Measurements from ENCODE around the gene FERD3L. TPM values are rescaled to one million over a fixed set of nuclear protein-coding genes. Genes with fewer than 3 reads are reported as not detected.

Gene FERD3L
- total RNA-seq, 1 experiment from 2014 or later: not detected

DNA sequence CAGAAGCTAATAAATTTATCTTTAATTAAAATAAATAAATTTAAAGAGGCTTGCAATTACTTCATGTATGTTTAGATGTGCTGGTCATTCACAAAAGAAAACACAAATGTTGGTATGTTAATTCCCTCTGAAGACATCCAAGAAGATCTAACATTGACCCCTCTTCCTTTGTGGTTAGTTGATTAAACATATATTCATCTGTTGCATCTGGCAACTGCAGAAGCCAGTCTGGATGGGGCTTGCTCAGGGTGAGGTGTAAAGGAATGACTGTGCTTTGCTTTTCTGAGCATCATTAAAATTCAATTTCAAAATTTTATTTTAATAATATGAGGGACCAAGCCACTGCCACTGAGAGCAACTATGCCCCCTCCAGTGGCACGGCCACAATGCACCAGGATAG, 36.4 kb upstream of the FERD3L start:
- no peak overlapping the region for H3K27ac ChIP-seq (ENCODE audit: insufficient read length, low read depth, low read length)
- H3K79me1 ChIP-seq (ENCODE audit: insufficient read depth, low read depth, low read length, poor library complexity, severe bottlenecking): no peaks in the 10 kb centered on the region
- H4K91ac ChIP-seq (ENCODE audit: insufficient read length, low read depth, low read length): no peak overlapping the region
- H4K8ac ChIP-seq (replicated peaks; ENCODE audit: insufficient read length, low read depth, low read length): no peak overlapping the region
- no peak overlapping the region for H3K27ac Mint-ChIP-seq
- TF ChIP-seq CTCF (conservative IDR thresholded peaks at IDR 0.05): no peak
- no peak overlapping the region for H2BK15ac ChIP-seq (ENCODE audit: low read depth, low read length)
- no peak overlapping the region for H2BK120ac ChIP-seq (ENCODE audit: low read depth, low read length, poor library complexity, severe bottlenecking)
- H3K27me3 Mint-ChIP-seq (ENCODE audit: low read depth): no peaks in the 10 kb centered on the region
- no peak overlapping the region for H3K18ac ChIP-seq (ENCODE audit: insufficient read length, low read depth, low read length)
- H3K14ac ChIP-seq (ENCODE audit: insufficient read depth, low read length): no peak overlapping the region
- H3K36me3 Mint-ChIP-seq (ENCODE audit: insufficient read depth in 1 of 3, low read depth in 3 of 3): peaks cover 0 to 2% (median 0%) of the 10 kb centered on the region in 3 experiments; a peak in 1 of 7 replicates
- no peaks in the 10 kb centered on the region for H3K23me2 ChIP-seq (ENCODE audit: insufficient read length, low read depth, low read length, poor library complexity, severe bottlenecking)
- no peak overlapping the region for H3K9ac ChIP-seq (ENCODE audit: extremely low read depth, insufficient read length, low read length)
- H2BK5ac ChIP-seq (ENCODE audit: insufficient read length, low read length): no peak overlapping the region
- H3K4ac ChIP-seq (ENCODE audit: low read depth, low read length): no peak overlapping the region
- no peaks in the 10 kb centered on the region for H4K20me1 ChIP-seq (ENCODE audit: control insufficient read depth, insufficient read depth, insufficient read length)
- DNase-seq: no peak
- peaks cover 2 to 3% of the 10 kb centered on the region in 2 experiments; a peak in 2 of 5 replicates for H3K9me3 Mint-ChIP-seq
- H3K9me3 ChIP-seq (ENCODE audit: control insufficient read depth, low read depth, low read length): no peaks in the 10 kb centered on the region
- no peaks in the 10 kb centered on the region for H3K79me2 ChIP-seq (ENCODE audit: insufficient read depth, low read length)
- H3K23ac ChIP-seq (ENCODE audit: insufficient read length, low read depth, low read length): no peak overlapping the region
- no peaks in the 10 kb centered on the region for H3K4me1 Mint-ChIP-seq
- H3K56ac ChIP-seq (ENCODE audit: insufficient read length, low read depth, low read length): no peak overlapping the region
- no peak overlapping the region for H3T11ph ChIP-seq (ENCODE audit: low read length)
- no peak overlapping the region for H4K5ac ChIP-seq (ENCODE audit: insufficient read length, low read depth, low read length)
- no peak overlapping the region for H2BK20ac ChIP-seq (ENCODE audit: low read depth, low read length, poor library complexity, severe bottlenecking)
- no peak overlapping the region for H3K4me2 ChIP-seq (ENCODE audit: insufficient read depth, insufficient read length, low read length)
- no peaks in the 10 kb centered on the region for H3K27me3 ChIP-seq (ENCODE audit: insufficient read depth, low read length)
- H3K4me1 ChIP-seq (ENCODE audit: insufficient read depth, low read length): no peaks in the 10 kb centered on the region
- no peak overlapping the region for H2BK12ac ChIP-seq (ENCODE audit: insufficient read length, low read depth, low read length)
- no peak overlapping the region for H2AFZ ChIP-seq (ENCODE audit: low read length)
- no peak overlapping the region for H2AK5ac ChIP-seq (ENCODE audit: insufficient read length, low read length)
- H3K4me3 Mint-ChIP-seq: no peak overlapping the region
- WGBS (ENCODE audit: extremely low coverage, insufficient read length, low lambda C conversion rate): no CpG with 5 or more reads among the region's 1 CpG

All from H9 (cell line).